Measurements from ENCODE around the gene MSH3. TPM values are rescaled to one million over a fixed set of nuclear protein-coding genes. Genes with fewer than 3 reads are reported as not detected.

MSH3 gene
- total and polyA plus RNA-seq, 2 donors from 2014 or later = 7.0 to 22.1 TPM

- Histone ChIP-seq H3K4me1 (ENCODE audit: control insufficient read depth in 2 of 3, insufficient read depth in 2 of 3, low read depth in 1 of 3, low read length in 3 of 3) (no peaks in the 10 kb centered on the region), H3K27me3 (ENCODE audit: control insufficient read depth, insufficient read depth, low read length) (no peaks in the 10 kb centered on the region), H3K9ac (ENCODE audit: low read length in 3 of 3) (no peak overlapping the region), H3K36me3 (ENCODE audit: control insufficient read depth in 2 of 3, insufficient read depth in 3 of 3, low read length in 3 of 3) (peaks cover 0 to 16% (median 2%) of the 10 kb centered on the region in 3 donors), H3K27ac (ENCODE audit: low read depth in 2 of 2, low read length in 2 of 2) (no peak overlapping the region), H3K4me3 (ENCODE audit: low read length in 3 of 3) (no peak overlapping the region), H3K9me3 (ENCODE audit: control insufficient read depth in 2 of 3, insufficient read depth in 1 of 3, low read length in 3 of 3) (no peaks in the 10 kb centered on the region)
- intact Hi-C loops (cut with DNase I) = no loop called here
- no peak for TF ChIP-seq CTCF (IDR thresholded peaks at IDR 0.05; ENCODE audit: borderline replicate concordance, extremely low read depth, insufficient read depth)
- DNase-seq (no peak), FAIRE-seq (no peak)
These were observed 123.2 kb downstream of the MSH3 start for GRCh38 chr5:80777347-80778287.

GRCh38 chr5:80780024-80780423 lies 125.6 kb downstream of the MSH3 start:
- no peak overlapping the region for H3K9ac ChIP-seq (ENCODE audit: low read length in 3 of 3)
- H3K27ac ChIP-seq (ENCODE audit: low read depth in 2 of 2, low read length in 2 of 2) = no peak overlapping the region
- H3K4me1 ChIP-seq (ENCODE audit: control insufficient read depth in 2 of 3, insufficient read depth in 2 of 3, low read depth in 1 of 3, low read length in 3 of 3) = no peaks in the 10 kb centered on the region
- H3K27me3 ChIP-seq (ENCODE audit: control insufficient read depth, insufficient read depth, low read length) = no peaks in the 10 kb centered on the region
- FAIRE-seq (no peak), DNase-seq (no peak)
- intact Hi-C loops (cut with DNase I) = no loop called here
- TF ChIP-seq CTCF (IDR thresholded peaks at IDR 0.05; ENCODE audit: borderline replicate concordance, extremely low read depth, insufficient read depth) = no peak
- no peaks in the 10 kb centered on the region for H3K9me3 ChIP-seq (ENCODE audit: control insufficient read depth in 2 of 3, insufficient read depth in 1 of 3, low read length in 3 of 3)
- peaks cover 0 to 16% (median 2%) of the 10 kb centered on the region in 3 donors for H3K36me3 ChIP-seq (ENCODE audit: control insufficient read depth in 2 of 3, insufficient read depth in 3 of 3, low read length in 3 of 3)
- no peak overlapping the region for H3K4me3 ChIP-seq (ENCODE audit: low read length in 3 of 3)

- Histone ChIP-seq H3K9ac (ENCODE audit: low read length in 3 of 3) (no peak overlapping the region), H3K27ac (ENCODE audit: low read depth in 2 of 2, low read length in 2 of 2) (no peak overlapping the region), H3K9me3 (ENCODE audit: control insufficient read depth in 2 of 3, insufficient read depth in 1 of 3, low read length in 3 of 3) (no peaks in the 10 kb centered on the region), H3K36me3 (ENCODE audit: control insufficient read depth in 2 of 3, insufficient read depth in 3 of 3, low read length in 3 of 3) (peaks cover 0 to 16% (median 2%) of the 10 kb centered on the region in 3 donors), H3K4me3 (ENCODE audit: low read length in 3 of 3) (no peak overlapping the region), H3K4me1 (ENCODE audit: control insufficient read depth in 2 of 3, insufficient read depth in 2 of 3, low read depth in 1 of 3, low read length in 3 of 3) (no peaks in the 10 kb centered on the region), H3K27me3 (ENCODE audit: control insufficient read depth, insufficient read depth, low read length) (no peaks in the 10 kb centered on the region)
- TF ChIP-seq CTCF (IDR thresholded peaks at IDR 0.05; ENCODE audit: borderline replicate concordance, extremely low read depth, insufficient read depth) = no peak
- FAIRE-seq (no peak), DNase-seq (no peak)
- intact Hi-C loops (cut with DNase I) = no loop called here
These were observed 126.4 kb downstream of the MSH3 start for GRCh38 chr5:80780761-80781285.
